ENCODE measurements around the gene PLA2G2F.

GRCh38 chr1:20123722-20124455 lies 15.2 kb upstream of the PLA2G2F start:
- TF ChIP-seq POLR2A (IDR thresholded peaks at IDR 0.05; ENCODE audit: low read depth) (no peak), CTCF (IDR thresholded peaks at IDR 0.05) (no peak)
